ENCODE measurements around the gene BNIP1. TPM values are rescaled to one million over a fixed set of nuclear protein-coding genes. Genes with fewer than 3 reads are reported as not detected.

BNIP1 gene
- total and polyA plus RNA-seq, 2 experiments from 2014 or later: 13.1 to 14.7 TPM

GRCh38 chr5:173188280-173188679 is 43.9 kb downstream of the BNIP1 start:
- Histone ChIP-seq H3K4me1 (ENCODE audit: insufficient read depth) (no peaks in the 10 kb centered on the region), H3K79me2 (no peaks in the 10 kb centered on the region), H3K27ac (no peak overlapping the region), H3K27me3 (no peaks in the 10 kb centered on the region), H3K4me2 (no peak overlapping the region), H3K36me3 (replicated peaks; ENCODE audit: insufficient read depth, low read depth) (no peaks in the 10 kb centered on the region), H2AFZ (no peak overlapping the region), H3K9me2 (replicated peaks; ENCODE audit: insufficient read depth) (no peaks in the 10 kb centered on the region), H4K20me1 (ENCODE audit: insufficient read depth, poor library complexity, severe bottlenecking) (no peaks in the 10 kb centered on the region), H3K9me3 (ENCODE audit: low read depth) (no peaks in the 10 kb centered on the region), H3K4me3 (no peak overlapping the region)
- TF ChIP-seq, protein P1, sequence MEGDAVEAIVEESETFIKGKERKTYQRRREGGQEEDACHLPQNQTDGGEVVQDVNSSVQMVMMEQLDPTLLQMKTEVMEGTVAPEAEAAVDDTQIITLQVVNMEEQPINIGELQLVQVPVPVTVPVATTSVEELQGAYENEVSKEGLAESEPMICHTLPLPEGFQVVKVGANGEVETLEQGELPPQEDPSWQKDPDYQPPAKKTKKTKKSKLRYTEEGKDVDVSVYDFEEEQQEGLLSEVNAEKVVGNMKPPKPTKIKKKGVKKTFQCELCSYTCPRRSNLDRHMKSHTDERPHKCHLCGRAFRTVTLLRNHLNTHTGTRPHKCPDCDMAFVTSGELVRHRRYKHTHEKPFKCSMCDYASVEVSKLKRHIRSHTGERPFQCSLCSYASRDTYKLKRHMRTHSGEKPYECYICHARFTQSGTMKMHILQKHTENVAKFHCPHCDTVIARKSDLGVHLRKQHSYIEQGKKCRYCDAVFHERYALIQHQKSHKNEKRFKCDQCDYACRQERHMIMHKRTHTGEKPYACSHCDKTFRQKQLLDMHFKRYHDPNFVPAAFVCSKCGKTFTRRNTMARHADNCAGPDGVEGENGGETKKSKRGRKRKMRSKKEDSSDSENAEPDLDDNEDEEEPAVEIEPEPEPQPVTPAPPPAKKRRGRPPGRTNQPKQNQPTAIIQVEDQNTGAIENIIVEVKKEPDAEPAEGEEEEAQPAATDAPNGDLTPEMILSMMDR (IDR thresholded peaks at IDR 0.05; ENCODE audit: poor library complexity): no peak
- no peak for TF ChIP-seq EZH2 (IDR thresholded peaks at IDR 0.05; ENCODE audit: borderline replicate concordance)
- no peak for TF ChIP-seq EZH2phosphoT487 (IDR thresholded peaks at IDR 0.05; ENCODE audit: low read depth, severe bottlenecking, unreplicated experiment)
- no peak for DNase-seq (ENCODE audit: low spot score)
- WGBS (ENCODE audit: low lambda C conversion rate, missing lambda C conversion rate): 85% methylated on average over 2 of the region's 2 CpGs

DNA sequence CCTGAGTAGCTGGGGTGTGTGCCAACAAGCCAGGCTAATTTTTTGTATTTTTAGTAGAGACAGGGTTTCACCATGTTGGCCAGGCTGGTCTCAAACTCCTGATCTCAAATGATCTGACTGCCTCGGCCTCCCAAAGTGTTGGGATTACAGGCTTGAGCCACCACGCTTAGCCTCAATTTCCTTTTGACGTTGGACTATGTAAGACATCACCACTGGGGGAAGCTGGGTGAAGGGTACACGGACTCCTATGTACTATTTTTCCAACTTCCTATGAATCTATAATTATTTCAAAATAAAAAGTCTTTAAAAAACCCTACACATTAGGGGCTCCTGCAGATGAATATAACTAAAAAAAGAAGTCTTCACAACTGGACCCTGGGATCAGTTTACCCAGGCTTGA is 46.7 kb downstream of the BNIP1 start:
- Histone ChIP-seq H3K4me2 (no peak overlapping the region), H2AFZ (no peak overlapping the region), H3K36me3 (replicated peaks; ENCODE audit: insufficient read depth, low read depth) (no peaks in the 10 kb centered on the region), H3K9me2 (replicated peaks; ENCODE audit: insufficient read depth) (no peaks in the 10 kb centered on the region), H3K27me3 (no peaks in the 10 kb centered on the region), H4K20me1 (ENCODE audit: insufficient read depth, poor library complexity, severe bottlenecking) (no peaks in the 10 kb centered on the region), H3K79me2 (no peaks in the 10 kb centered on the region), H3K9me3 (ENCODE audit: low read depth) (no peaks in the 10 kb centered on the region), H3K4me3 (no peak overlapping the region), H3K27ac (no peak overlapping the region), H3K4me1 (ENCODE audit: insufficient read depth) (no peaks in the 10 kb centered on the region)
- no peak for TF ChIP-seq EZH2 (IDR thresholded peaks at IDR 0.05; ENCODE audit: borderline replicate concordance)
- no peak for TF ChIP-seq EZH2phosphoT487 (IDR thresholded peaks at IDR 0.05; ENCODE audit: low read depth, severe bottlenecking, unreplicated experiment)
- TF ChIP-seq, protein P1 (IDR thresholded peaks at IDR 0.05; ENCODE audit: poor library complexity): no peak
- no peak for DNase-seq (ENCODE audit: low spot score)
- WGBS (ENCODE audit: low lambda C conversion rate, missing lambda C conversion rate): 89% methylated on average over 4 of the region's 4 CpGs

- Histone ChIP-seq H3K4me2 (no peak overlapping the region), H2AFZ (no peak overlapping the region), H3K79me2 (no peaks in the 10 kb centered on the region), H3K36me3 (replicated peaks; ENCODE audit: insufficient read depth, low read depth) (no peaks in the 10 kb centered on the region), H3K27ac (no peak overlapping the region), H3K27me3 (no peaks in the 10 kb centered on the region), H3K4me1 (ENCODE audit: insufficient read depth) (no peaks in the 10 kb centered on the region), H3K9me2 (replicated peaks; ENCODE audit: insufficient read depth) (no peaks in the 10 kb centered on the region), H4K20me1 (ENCODE audit: insufficient read depth, poor library complexity, severe bottlenecking) (no peaks in the 10 kb centered on the region), H3K4me3 (no peak overlapping the region), H3K9me3 (ENCODE audit: low read depth) (no peaks in the 10 kb centered on the region)
- no peak for DNase-seq (ENCODE audit: low spot score)
- 91% methylated on average over 8 of the region's 8 CpGs for WGBS (ENCODE audit: low lambda C conversion rate, missing lambda C conversion rate)
- TF ChIP-seq, protein P1 (IDR thresholded peaks at IDR 0.05; ENCODE audit: poor library complexity): no peak
- no peak for TF ChIP-seq EZH2 (IDR thresholded peaks at IDR 0.05; ENCODE audit: borderline replicate concordance)
- TF ChIP-seq EZH2phosphoT487 (IDR thresholded peaks at IDR 0.05; ENCODE audit: low read depth, severe bottlenecking, unreplicated experiment): no peak
These were observed 47.2 kb downstream of the BNIP1 start for GRCh38 chr5:173191561-173191960.

GRCh38 chr5:173192561-173192960 is 48.2 kb downstream of the BNIP1 start:
- TF ChIP-seq EZH2phosphoT487 (IDR thresholded peaks at IDR 0.05; ENCODE audit: low read depth, severe bottlenecking, unreplicated experiment) (no peak), EZH2 (IDR thresholded peaks at IDR 0.05; ENCODE audit: borderline replicate concordance) (no peak)
- TF ChIP-seq, protein P1 (IDR thresholded peaks at IDR 0.05; ENCODE audit: poor library complexity): no peak

More at GRCh38 chr5:173192561-173192960, 48.2 kb downstream of the BNIP1 start:
- Histone ChIP-seq H3K4me1 (ENCODE audit: insufficient read depth) (no peaks in the 10 kb centered on the region), H3K9me3 (ENCODE audit: low read depth) (no peaks in the 10 kb centered on the region), H3K9me2 (replicated peaks; ENCODE audit: insufficient read depth) (no peaks in the 10 kb centered on the region), H3K79me2 (no peaks in the 10 kb centered on the region), H3K27me3 (no peaks in the 10 kb centered on the region), H3K4me3 (no peak overlapping the region), H4K20me1 (ENCODE audit: insufficient read depth, poor library complexity, severe bottlenecking) (no peaks in the 10 kb centered on the region), H3K36me3 (replicated peaks; ENCODE audit: insufficient read depth, low read depth) (no peaks in the 10 kb centered on the region), H3K4me2 (no peak overlapping the region), H2AFZ (no peak overlapping the region), H3K27ac (no peak overlapping the region)
- 89% methylated on average over 7 of the region's 7 CpGs for WGBS (ENCODE audit: low lambda C conversion rate, missing lambda C conversion rate)
- DNase-seq (ENCODE audit: low spot score): no peak
